ENCODE measurements around the gene GPR89B.
"Not testable (repeated sequence)": the region's sequence is repeated elsewhere in the genome, so short reads cannot be mapped to it uniquely, and the experiment has no call there.

Gene GPR89B

DNA sequence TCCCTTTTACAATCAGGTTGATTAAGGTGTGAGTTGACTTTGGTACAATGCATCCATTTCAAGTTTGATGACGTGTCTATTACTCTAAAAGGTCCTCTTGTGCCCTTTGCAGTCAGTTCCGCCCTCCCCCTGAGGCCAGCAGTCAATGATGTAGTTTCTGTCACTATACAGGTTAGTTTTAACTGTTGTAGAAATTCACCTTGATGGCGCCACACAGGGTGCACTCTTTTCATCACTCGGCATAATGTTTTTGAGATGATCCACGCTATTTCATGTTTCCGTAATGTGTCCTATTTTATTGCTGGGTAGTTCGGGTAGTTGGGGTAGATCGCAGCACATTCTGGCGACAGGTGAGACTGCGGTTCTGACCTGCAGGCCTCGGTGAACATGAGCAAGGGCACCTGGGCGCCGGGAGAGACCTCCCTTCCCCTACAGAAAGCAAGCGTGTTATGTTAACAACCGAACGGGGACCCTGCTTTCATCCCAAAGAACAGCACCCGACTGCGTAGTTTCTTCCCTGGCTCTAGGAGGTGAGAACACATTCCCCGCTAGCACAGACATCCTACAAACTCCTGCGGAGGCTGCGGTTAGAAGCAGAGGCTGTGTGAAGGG, 109.7 kb downstream of the GPR89B start:
- not testable (repeated sequence) for DNase-seq

DNA sequence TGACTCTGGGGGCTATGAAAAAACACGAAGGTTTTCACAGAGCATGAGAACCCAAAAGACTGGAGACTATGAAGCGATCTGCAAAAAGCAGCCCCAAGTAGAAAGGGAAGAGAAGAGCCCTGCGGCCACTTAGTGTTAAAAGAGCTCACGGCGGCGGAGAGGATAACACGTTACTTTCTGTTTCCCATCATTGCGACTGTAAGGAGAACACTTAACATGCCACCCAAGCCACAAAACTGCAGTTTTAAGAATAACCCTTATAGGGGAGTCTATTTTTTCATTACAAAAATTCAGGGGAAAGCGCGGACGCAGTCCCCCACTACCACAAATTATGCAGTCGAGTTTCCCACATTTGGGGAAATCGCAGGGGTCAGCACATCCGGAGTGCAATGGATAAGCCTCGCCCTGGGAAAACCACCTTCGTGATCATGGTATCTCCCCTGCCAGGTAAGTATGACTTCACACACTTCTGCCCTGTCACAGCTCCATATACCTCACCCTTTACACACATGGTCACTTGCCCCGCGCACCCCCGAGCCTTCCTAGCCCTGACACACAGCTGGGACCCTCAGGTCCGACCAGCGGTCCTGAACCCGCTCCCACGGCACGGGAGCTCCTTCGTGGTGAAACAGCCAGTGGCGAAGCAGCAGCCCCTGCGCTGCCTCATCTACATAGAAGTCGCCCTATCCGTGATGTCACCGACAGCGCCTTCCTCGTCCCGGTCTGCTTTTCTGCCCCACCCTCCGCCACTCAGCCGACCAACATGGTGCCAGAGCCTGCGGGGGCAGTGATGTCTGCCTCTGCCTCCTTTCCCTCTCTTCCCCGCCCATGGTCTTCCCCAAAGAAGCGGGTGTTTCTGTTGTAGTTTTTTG, 110.5 kb downstream of the GPR89B start:
- peak; percentile 49 for DNase-seq
